IMR-90 (cell line): ENCODE measurements around the gene SEZ6L. TPM values are rescaled to one million over a fixed set of nuclear protein-coding genes. Genes with fewer than 3 reads are reported as not detected.

Experiments used
- ATAC-seq: fragments of 200-7000 bp; cut with Tn5 transposase; 2 replicates; pipeline ENCODE4 v1.9.1; 2020; ENCODE audit warnings: low read depth, mild to moderate bottlenecking, moderate library complexity
- BruUV-seq: library from RNA; stranded (reverse); fragments of 400-500 nt; replicated peaks from 2 replicates; lab custom pipeline; 2021; lab: Mats Ljungman, UMichigan
- CTCF ChIA-PET: fragments of 300-600 bp; formaldehyde crosslinking; extraction: SDS; loops from one replicate; lab custom pipeline; 2021; ENCODE audit warnings: antibody characterized with exemption; lab: Yijun Ruan, JAX
- POLR2A ChIA-PET: fragments of 300-600 bp; sonication (Branson Sonifier 250); formaldehyde crosslinking; loops from one replicate; lab custom pipeline; 2022; ENCODE audit warnings: antibody characterized with exemption; ENCODE audit not compliant: unreplicated experiment; lab: Charles Lee
- DNase-seq: peaks from one replicate; pipeline ENCODE4 v3.0.0; 2013
- H2AFZ ChIP-seq: replicated peaks from 2 replicates; pipeline ENCODE3; 2013; ENCODE audit warnings: low read length, mild to moderate bottlenecking; ENCODE audit not compliant: poor library complexity
- H2AK5ac ChIP-seq: 2 replicates; pipeline ENCODE4 v1.6.1; 2013; ENCODE audit warnings: low read depth, low read length, inconsistent platforms
- H2AK9ac ChIP-seq: replicated peaks from 2 replicates; pipeline ENCODE3; 2013; ENCODE audit warnings: mild to moderate bottlenecking, low read depth, low read length, moderate library complexity; ENCODE audit not compliant: poor library complexity
- H2BK120ac ChIP-seq: 2 replicates; pipeline ENCODE4 v1.6.1; 2013; ENCODE audit warnings: low read depth, low read length, inconsistent platforms
- H2BK15ac ChIP-seq: 3 replicates; pipeline ENCODE4 v1.6.1; 2013; ENCODE audit warnings: low read depth, low read length, inconsistent platforms
- H2BK20ac ChIP-seq: 2 replicates; pipeline ENCODE4 v1.6.1; 2013; ENCODE audit warnings: low read depth, mild to moderate bottlenecking, inconsistent platforms, low read length, moderate library complexity
- H2BK5ac ChIP-seq: 2 replicates; pipeline ENCODE4 v1.6.1; 2013; ENCODE audit warnings: mild to moderate bottlenecking, low read depth, low read length, inconsistent platforms; ENCODE audit not compliant: poor library complexity, severe bottlenecking
- H3K14ac ChIP-seq: replicated peaks from 2 replicates; pipeline ENCODE4 v1.6.1; 2013; ENCODE audit warnings: low read depth, low read length, inconsistent platforms
- H3K18ac ChIP-seq: 2 replicates; pipeline ENCODE4 v1.6.1; 2013; ENCODE audit warnings: low read depth, low read length, control low read depth
- H3K23ac ChIP-seq: 2 replicates; pipeline ENCODE4 v1.6.1; 2013; ENCODE audit warnings: low read depth, low read length, inconsistent platforms
- H3K27ac ChIP-seq: 2 replicates; pipeline ENCODE4 v1.5.1; 2013; ENCODE audit warnings: mild to moderate bottlenecking, control low read depth, low read length; ENCODE audit not compliant: insufficient read depth
- H3K27me3 ChIP-seq: 2 replicates; pipeline ENCODE4 v1.6.1; 2013; ENCODE audit warnings: low read length; ENCODE audit not compliant: control insufficient read depth, insufficient read depth
- H3K36me3 ChIP-seq: 2 replicates; pipeline ENCODE4 v1.6.1; 2013; ENCODE audit warnings: low read length, mixed read lengths; ENCODE audit not compliant: control insufficient read depth, insufficient read depth
- H3K4ac ChIP-seq: 2 replicates; pipeline ENCODE4 v1.6.1; 2013; ENCODE audit warnings: low read depth, low read length, inconsistent platforms
- H3K4me1 ChIP-seq: 2 replicates; pipeline ENCODE4 v1.6.1; 2013; ENCODE audit warnings: low read length, mixed read lengths; ENCODE audit not compliant: control insufficient read depth, insufficient read depth
- H3K4me2 ChIP-seq: 2 replicates; pipeline ENCODE4 v1.6.1; 2013; ENCODE audit warnings: low read depth, mild to moderate bottlenecking, control low read depth, low read length, moderate library complexity
- H3K4me3 ChIP-seq: 2 replicates; pipeline ENCODE4 v1.5.1; 2013; ENCODE audit warnings: low read depth, mild to moderate bottlenecking, control low read depth, low read length, moderate library complexity; ENCODE audit not compliant: insufficient read depth
- H3K56ac ChIP-seq: 2 replicates; pipeline ENCODE4 v1.6.1; 2013; ENCODE audit warnings: low read length, inconsistent platforms; ENCODE audit not compliant: insufficient read depth; ENCODE audit errors: extremely low read depth
- H3K79me1 ChIP-seq, 2 experiments: 2 replicates each; pipeline ENCODE4 v1.6.1; 2013; ENCODE audit warnings: low read length in 2 of 2, inconsistent platforms in 1 of 2, low read depth in 1 of 2
- H3K9ac ChIP-seq: 2 replicates; pipeline ENCODE4 v1.6.1; 2013; ENCODE audit warnings: low read depth, low read length, control low read depth
- H3K9me1 ChIP-seq: 2 replicates; pipeline ENCODE4 v1.6.1; 2013; ENCODE audit warnings: low read length, inconsistent platforms; ENCODE audit not compliant: insufficient read depth
- H3K9me3 ChIP-seq: 2 replicates; pipeline ENCODE4 v1.6.1; 2013; ENCODE audit warnings: low read length; ENCODE audit not compliant: control insufficient read depth, insufficient read depth
- H4K20me1 ChIP-seq: 2 replicates; pipeline ENCODE4 v1.6.1; 2013; ENCODE audit warnings: low read length, inconsistent platforms; ENCODE audit not compliant: insufficient read depth
- H4K5ac ChIP-seq: 2 replicates; pipeline ENCODE4 v1.6.1; 2013; ENCODE audit warnings: mild to moderate bottlenecking, low read depth, low read length, control low read depth
- H4K8ac ChIP-seq, 2 experiments: 2 replicates each; pipeline ENCODE4 v1.6.1; 2013; ENCODE audit warnings: low read depth in 2 of 2, low read length in 2 of 2, control low read depth in 1 of 2, inconsistent platforms in 1 of 2
- H4K91ac ChIP-seq: 2 replicates; pipeline ENCODE4 v1.6.1; 2013; ENCODE audit warnings: low read depth, low read length, inconsistent platforms; ENCODE audit not compliant: insufficient read depth
- BHLHE40 ChIP-seq: fragments of 150-350 bp; IDR thresholded peaks from 2 replicates; pipeline ENCODE4 v1.6.1; 2016; ENCODE audit warnings: mild to moderate bottlenecking, low read depth, low read length
- CEBPB ChIP-seq: IDR thresholded peaks from 2 replicates; pipeline ENCODE4 v1.6.1; 2012; ENCODE audit warnings: low read depth, low read length, improper control_type of control experiment
- CHD1 ChIP-seq: IDR thresholded peaks from 2 replicates; pipeline ENCODE4 v1.6.1; 2012; ENCODE audit warnings: low read depth, low read length, improper control_type of control experiment
- CTCF ChIP-seq: conservative IDR thresholded peaks from 2 replicates; pipeline ENCODE4 v1.5.1; 2012; ENCODE audit warnings: mild to moderate bottlenecking, low read depth, low read length, improper control_type of control experiment
- FOS ChIP-seq: fragments of 150-350 bp; IDR thresholded peaks from 2 replicates; pipeline ENCODE4 v1.6.1; 2016; ENCODE audit warnings: low read depth, low read length
- MAFK ChIP-seq: IDR thresholded peaks from 2 replicates; pipeline ENCODE4 v1.6.1; 2012; ENCODE audit warnings: low read depth, low read length, improper control_type of control experiment
- MAZ ChIP-seq: IDR thresholded peaks from 2 replicates; pipeline ENCODE4 v1.6.1; 2012; ENCODE audit warnings: low read depth, mild to moderate bottlenecking, low read length, improper control_type of control experiment, moderate library complexity, borderline replicate concordance
- MXI1 ChIP-seq: IDR thresholded peaks from 2 replicates; pipeline ENCODE4 v1.6.1; 2012; ENCODE audit warnings: low read depth, mild to moderate bottlenecking, low read length, moderate library complexity, borderline replicate concordance
- NFE2L2 ChIP-seq: fragments of 150-350 bp; IDR thresholded peaks from 2 replicates; pipeline ENCODE4 v1.6.1; 2016; ENCODE audit warnings: low read depth, mild to moderate bottlenecking, low read length
- POLR2A ChIP-seq: IDR thresholded peaks from 2 replicates; pipeline ENCODE4 v1.6.1; 2012; ENCODE audit warnings: mild to moderate bottlenecking, low read depth, low read length
- RAD21 ChIP-seq: IDR thresholded peaks from 2 replicates; pipeline ENCODE4 v1.6.1; 2012; ENCODE audit warnings: low read length, improper control_type of control experiment
- RCOR1 ChIP-seq: IDR thresholded peaks from 2 replicates; pipeline ENCODE4 v1.6.1; 2012; ENCODE audit warnings: mild to moderate bottlenecking, low read length, improper control_type of control experiment; ENCODE audit not compliant: insufficient replicate concordance
- RFX5 ChIP-seq: IDR thresholded peaks from 2 replicates; pipeline ENCODE4 v1.8.0; 2012; ENCODE audit warnings: low read depth, mild to moderate bottlenecking, low read length, moderate library complexity
- SMC3 ChIP-seq: fragments of 150-350 bp; IDR thresholded peaks from 2 replicates; pipeline ENCODE4 v1.6.1; 2016; ENCODE audit warnings: low read depth, mild to moderate bottlenecking, antibody characterized with exemption, low read length, moderate library complexity
- USF2 ChIP-seq: fragments of 150-350 bp; IDR thresholded peaks from 2 replicates; pipeline ENCODE4 v1.6.1; 2017; ENCODE audit warnings: mild to moderate bottlenecking, antibody characterized with exemption, low read length, low read depth
- WGBS, 2 experiments: methylation state at CpG; one replicate each; pipeline versions ENCODE4 v1.1.5 to v1.1.7; 2013; ENCODE audit warnings: missing lambda C conversion rate in 2 of 2; ENCODE audit not compliant: insufficient read length in 1 of 2; ENCODE audit errors: extremely low coverage in 2 of 2; 5-methylcytosine and 5-hydroxymethylcytosine counted together
- dilution Hi-C: fragments of 300-500 bp; cut with HindIII; formaldehyde crosslinking; loops from one replicate; pipeline ENCODE4 v1.14.3; 2018; ENCODE audit warnings: low sequenced_read_pairs; ENCODE audit not compliant: unreplicated experiment
- in situ Hi-C: fragments of 300-500 bp; cut with MboI; formaldehyde crosslinking; loops from 3 replicates; pipeline ENCODE4 v1.14.3; 2019; ENCODE audit warnings: low sequenced_read_pairs, inconsistent platforms, mixed read lengths
- intact Hi-C: fragments of 100-400 bp; cut with micrococcal nuclease; formaldehyde crosslinking; loops from 2 replicates; pipeline ENCODE4 v1.10.0; 2022
- polyA plus RNA-seq, 3 experiments: library from polyadenylated mRNA; depleted of rRNA; stranded (reverse); fragments of >200 nt; gene quantifications; 2 replicates each; pipeline ENCODE4 v1.2.3, GENCODE V29; 2012; ENCODE audit warnings: low replicate concordance in 1 of 3
- total RNA-seq: library from RNA; depleted of rRNA; stranded (reverse); fragments of >200 nt; gene quantifications from 2 replicates; pipeline ENCODE4 v1.2.3, GENCODE V29; 2012

The SEZ6L gene
- total and polyA plus RNA-seq, 2 of the 4 experiments (the other 2 are of a cell fraction), result not detected

GRCh38 chr22:26359156-26359555 lies 189.9 kb downstream of the SEZ6L start:
- Histone ChIP-seq H2BK15ac (no peak overlapping the region), H3K27ac (no peak overlapping the region), H4K20me1 (no peaks in the 10 kb centered on the region), H4K5ac (no peak overlapping the region), H4K91ac (no peak overlapping the region), H2BK120ac (no peak overlapping the region), H3K9me3 (no peaks in the 10 kb centered on the region), H3K9me1 (no peaks in the 10 kb centered on the region), H3K4me1 (no peaks in the 10 kb centered on the region), H3K56ac (no peak overlapping the region), H3K27me3 (peaks cover 6% of the 10 kb centered on the region; the same call in 1 of the 2 replicates), H3K23ac (no peak overlapping the region), H3K79me1 (no peaks in the 10 kb centered on the region), H3K4me3 (no peak overlapping the region), H2AK9ac (no peak overlapping the region), H2BK5ac (no peak overlapping the region), H3K14ac (no peak overlapping the region), H3K18ac (no peak overlapping the region), H3K36me3 (no peaks in the 10 kb centered on the region), H2BK20ac (no peak overlapping the region), H4K8ac (no peak overlapping the region), H2AK5ac (no peak overlapping the region), H3K4ac (no peak overlapping the region), H2AFZ (no peak overlapping the region), H3K9ac (no peak overlapping the region), H3K4me2 (no peak overlapping the region)
- ChIA-PET CTCF (no interaction called here), POLR2A (no interaction called here)
- DNase-seq (no peak), ATAC-seq (no peak)
- dilution Hi-C loops, result no loop called here
- BruUV-seq, result no TSS peak
- intact Hi-C loops, result loop anchor here (10.0 kb wide), 1 partner anchor 64 kb away; no protein-coding TSS in a partner anchor
- no peak for TF ChIP-seq FOS
- no peak for TF ChIP-seq MAZ
- no peak for TF ChIP-seq SMC3
- TF ChIP-seq RAD21, result no peak
- TF ChIP-seq POLR2A, result no peak
- TF ChIP-seq NFE2L2, result no peak
- TF ChIP-seq CHD1, result no peak
- TF ChIP-seq CEBPB, result no peak
- TF ChIP-seq CTCF, result no peak
- no peak for TF ChIP-seq USF2
- no peak for TF ChIP-seq RFX5
- TF ChIP-seq MXI1, result no peak
- no peak for TF ChIP-seq RCOR1
- no peak for TF ChIP-seq MAFK
- TF ChIP-seq BHLHE40, result no peak
- 60% methylated on average over 2 of the region's 4 CpGs; no CpG with 5 or more reads in 1 of the 2 experiments for WGBS, 2 experiments
- in situ Hi-C loops, result no loop called here
